Stimulated activated CD8-positive, alpha-beta memory T cell treated with anti-CD3 and anti-CD28 coated beads, Interleukin-15, amount 100 ng/mL, for 4 hours (primary cell): ENCODE results near the gene MRC2.

ENCODE experiments used
- DNase-seq, 2 donors: peaks; one replicate each; pipeline ENCODE4 v3.0.0-alpha.2; 2020; ENCODE audit warnings: low read depth in 2 of 2

The MRC2 gene

DNA sequence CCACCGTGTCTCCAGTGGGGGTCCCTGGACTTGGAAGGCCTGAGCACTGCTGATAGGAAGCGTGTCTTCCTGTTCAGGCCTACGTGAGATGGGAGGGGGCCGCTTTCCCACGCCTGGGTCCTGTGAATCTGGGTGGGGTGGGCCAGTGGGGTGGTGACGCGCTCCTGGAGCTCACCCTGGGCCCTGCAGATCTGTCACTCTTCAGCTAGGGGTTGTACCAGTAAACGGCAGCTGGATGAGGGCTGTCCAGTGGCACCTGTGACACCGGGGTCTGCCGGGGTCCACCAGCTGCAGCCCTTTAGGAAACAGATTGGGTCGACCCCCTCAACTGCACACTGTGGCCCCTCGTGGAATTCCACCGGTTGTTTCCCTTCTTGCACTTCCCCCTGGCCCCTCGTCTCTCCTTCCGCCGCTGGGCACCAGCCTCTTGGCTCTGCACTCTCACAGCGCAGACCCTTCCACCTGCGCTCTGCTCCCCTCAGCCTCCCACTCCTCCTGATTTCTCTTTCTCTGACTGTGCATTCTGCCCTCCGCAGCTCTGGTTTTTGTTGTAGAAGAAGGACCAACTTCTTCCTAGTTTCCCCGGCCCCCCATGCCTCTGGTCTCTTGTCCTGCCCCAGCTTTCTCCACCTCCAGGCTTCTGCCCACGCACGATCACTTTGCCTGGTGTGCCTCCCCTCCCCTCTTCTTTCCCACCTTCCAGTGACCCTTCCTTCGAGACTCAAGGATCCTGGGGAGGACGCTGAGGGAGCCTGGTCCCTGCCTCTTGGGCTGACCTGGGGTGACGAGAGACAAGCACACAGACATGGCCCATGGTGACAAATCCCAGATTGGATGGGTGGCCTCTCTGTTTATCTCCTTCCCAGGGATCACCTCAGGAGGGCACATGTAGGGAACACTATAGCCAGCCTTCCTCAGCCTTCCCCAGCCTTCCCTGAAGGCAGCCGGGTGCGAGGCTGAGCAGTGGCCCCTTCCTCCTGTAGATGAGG lies 4.8 kb downstream of the MRC2 start:
- DNase-seq, result no peak

DNA sequence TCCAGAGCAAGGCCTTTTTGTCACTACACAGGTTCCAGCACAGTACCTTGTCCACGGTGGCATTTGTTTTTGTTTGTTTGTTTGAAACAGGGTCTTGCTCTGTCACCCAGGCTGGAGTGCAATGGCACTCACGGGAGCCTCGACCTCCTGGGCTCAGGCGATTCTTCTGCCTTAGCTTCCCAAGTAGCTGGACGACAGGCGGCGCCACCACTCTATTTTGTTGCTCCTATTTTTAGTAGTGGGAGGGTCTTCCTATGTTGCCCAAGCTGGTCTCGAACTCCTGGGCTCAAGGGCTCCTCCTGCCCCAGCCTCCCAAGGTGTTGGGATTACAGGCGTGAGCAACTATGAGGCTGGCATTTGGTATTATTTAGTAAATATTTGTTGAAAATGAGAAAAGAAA lies 10.3 kb downstream of the MRC2 start:
- DNase-seq, result no peak

- DNase-seq, result no peak
These were observed 13.7 kb downstream of the MRC2 start for GRCh38 chr17:62641153-62641552.

DNA sequence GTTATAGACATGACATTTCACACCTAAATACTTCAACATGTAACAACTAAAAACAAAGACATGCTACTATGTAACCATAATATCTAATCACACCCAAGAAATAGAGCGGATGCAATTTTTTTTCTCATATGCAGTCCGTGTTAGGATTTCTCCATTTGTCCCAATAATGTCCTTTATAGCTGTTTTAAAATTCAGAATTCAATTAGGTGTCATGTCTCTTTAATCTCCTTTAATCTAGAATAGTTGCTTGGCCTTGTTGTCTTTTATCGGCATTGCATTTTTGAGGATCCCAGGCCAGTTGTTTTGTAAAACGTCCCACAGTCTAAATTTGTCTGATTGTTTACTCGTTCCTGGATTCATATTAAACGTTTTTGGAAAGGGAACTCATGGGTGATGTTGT lies 14.5 kb downstream of the MRC2 start:
- DNase-seq, result no peak

DNA sequence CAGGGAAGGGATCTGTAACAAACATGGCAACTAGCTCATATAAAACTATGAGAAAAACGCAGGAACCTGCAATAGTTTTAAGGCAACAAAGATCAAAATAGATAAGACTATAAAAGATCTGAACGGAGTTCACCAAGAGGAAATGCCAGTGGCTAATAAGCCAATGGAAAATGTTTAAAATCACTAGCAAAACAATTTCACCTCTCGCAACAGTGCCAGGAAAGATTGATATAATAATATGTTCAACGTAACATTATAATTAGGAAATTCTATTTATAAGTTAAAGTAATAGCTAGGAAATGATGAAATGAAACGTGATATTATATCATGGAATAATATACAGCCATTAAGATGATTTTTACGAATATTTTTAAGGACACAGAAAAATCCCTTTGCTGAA lies 16.0 kb downstream of the MRC2 start:
- DNase-seq, result no peak

DNA sequence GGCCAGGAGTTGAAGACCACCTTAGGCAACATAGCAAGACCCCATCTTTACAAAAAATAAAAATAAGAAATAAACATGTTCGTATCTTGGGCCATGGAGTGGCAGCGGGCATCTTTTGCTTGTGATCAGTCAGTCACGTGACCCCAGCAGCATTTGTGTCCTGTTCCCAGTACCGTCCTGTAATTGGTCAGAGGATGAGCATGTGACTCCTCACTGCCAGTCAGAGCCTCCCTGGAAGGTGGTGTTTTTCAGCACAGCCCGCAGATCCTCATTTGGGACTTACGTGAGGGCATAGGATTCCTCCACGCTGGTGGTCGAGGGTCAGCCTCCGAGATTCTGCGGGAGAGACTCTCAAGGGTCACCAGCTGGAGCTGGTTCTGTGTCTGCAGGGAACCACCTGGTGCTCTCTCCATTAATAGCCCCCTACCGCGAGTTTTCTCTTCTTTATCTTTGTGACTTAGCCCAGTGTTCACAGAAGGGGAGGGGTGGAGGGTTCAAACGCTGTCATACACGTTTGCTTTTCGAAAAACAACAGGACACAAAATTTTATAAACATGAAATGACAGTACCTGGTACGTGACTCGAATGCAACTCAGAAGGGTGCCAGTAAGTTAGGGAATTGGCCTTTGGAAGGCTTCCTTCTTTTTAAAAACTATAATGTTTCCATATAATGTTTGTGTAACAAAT lies 17.2 kb downstream of the MRC2 start:
- no peak for DNase-seq

DNA sequence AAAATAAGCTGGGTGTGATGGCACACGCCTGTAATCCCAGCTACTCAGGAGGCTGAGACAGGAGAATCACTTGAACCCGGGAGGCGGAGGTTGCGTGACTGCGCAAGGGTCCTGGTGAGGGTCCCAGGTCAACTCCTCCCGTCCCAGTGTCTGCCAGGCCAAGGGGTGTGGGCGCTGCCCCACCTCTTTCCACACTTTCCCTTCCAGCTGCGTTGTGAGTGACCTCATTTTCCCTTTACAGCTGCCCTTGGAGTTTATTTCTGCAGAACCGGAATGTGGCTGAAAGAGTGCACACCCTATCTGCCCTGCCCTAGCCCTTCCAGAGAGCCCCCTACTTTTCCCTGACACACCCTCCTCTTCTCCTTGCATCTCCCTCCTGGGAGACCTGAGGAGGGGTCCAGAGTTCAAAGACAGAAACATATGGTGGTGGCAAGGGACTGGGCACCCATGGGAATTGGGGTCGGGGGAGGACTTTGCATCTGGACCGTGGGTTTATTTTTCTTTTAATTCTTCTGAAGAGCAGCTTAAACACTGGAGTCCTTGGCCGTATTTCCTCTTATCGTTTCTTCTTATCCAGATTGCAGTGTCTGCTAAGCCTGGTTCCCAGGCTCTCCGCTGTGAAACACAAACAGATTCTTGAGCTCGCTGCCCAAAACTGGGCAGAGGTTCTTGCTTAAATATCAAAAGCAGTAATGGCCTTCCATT lies 20.9 kb downstream of the MRC2 start:
- DNase-seq, result no peak

- DNase-seq, result no peak
These were observed 21.5 kb downstream of the MRC2 start for GRCh38 chr17:62648956-62649294.

- no peak for DNase-seq
These were observed 22.1 kb downstream of the MRC2 start for GRCh38 chr17:62649570-62649969.

GRCh38 chr17:62650587-62650986 lies 23.1 kb downstream of the MRC2 start:
- DNase-seq, result no peak

DNA sequence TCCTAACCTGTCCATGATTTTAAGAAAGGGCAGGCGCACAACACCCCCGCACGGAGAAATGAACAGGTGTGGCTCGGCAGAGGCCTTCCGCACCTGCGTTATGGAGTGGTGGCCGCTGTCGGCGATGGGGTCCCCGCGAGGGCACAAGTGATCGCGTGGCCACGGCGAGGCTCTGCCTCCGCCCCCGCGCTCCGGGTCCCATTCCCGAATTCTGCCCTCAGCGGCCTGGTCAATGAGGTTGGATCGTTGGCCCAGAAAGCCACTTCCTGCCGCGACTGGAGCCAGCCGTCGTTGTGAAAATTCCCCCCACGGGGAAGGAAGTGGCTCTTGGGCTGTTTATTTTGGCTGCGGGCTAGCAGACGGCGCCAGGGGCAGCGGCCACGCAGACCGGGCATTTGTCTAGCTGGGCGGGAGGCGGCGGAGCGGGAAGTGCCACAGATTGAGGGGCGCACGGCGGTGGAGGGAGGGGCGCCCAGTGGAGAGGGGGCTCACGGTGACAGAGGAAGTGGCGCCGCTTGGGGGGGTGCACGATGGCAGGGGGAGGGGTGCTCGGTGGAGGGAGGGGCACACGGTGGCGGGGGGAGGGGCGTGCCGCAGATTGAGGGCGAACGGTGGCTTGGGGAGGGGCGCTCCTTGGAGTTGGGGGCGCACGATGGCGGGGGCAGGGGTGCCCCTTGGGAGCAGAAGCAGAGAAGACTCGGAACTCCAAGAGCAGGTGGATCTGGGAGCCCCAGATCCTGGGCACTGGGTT lies 25.0 kb downstream of the MRC2 start:
- no peak for DNase-seq

GRCh38 chr17:62653002-62653825 lies 25.7 kb downstream of the MRC2 start:
- DNase-seq, result peak; percentile 75 to 76

DNA sequence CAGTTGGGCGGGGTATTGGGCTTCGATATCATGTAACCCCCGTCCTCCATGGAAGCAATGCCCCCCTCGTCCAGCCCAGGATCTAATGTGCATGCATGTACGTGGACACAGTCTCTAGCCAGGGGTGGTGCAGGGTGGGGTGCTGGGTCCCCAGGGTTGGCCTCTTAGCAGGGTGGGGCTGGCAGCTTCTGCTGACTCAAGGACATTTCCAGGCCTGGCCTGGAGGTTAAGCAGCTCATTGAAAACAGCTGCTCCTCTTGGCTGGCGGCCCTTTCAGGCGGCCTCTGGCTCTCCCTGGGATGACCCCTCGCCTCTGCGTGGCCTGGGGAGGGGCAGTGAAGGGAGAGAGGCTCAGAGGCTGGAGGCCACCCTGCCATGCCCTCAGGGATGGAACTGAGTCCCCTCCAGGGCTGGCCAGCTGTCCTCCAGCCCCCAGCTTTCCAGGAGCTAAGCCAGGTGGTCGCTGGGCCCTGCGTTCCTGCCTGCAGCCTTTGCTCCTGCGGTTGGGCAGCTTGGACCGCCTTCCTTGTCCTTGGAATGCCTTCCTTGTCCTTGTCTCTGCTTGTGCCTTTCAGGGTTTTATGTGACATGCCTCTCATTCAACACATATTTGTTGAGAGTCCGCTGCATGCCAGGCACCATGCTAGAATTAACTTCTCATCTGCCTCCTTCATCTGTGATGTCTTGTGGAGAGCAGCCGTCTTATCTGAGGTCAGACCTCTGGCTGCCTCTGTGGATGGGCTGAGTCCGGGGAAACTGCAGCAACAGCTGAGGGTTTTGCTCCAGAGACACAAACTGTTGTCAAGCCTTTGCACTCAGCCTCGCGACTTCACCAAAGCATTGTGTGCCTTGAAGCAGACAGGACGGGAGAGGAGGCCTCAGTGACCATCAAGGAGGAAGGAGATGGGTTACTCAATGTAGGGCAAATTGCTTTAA lies 26.6 kb downstream of the MRC2 start:
- no peak for DNase-seq

DNA sequence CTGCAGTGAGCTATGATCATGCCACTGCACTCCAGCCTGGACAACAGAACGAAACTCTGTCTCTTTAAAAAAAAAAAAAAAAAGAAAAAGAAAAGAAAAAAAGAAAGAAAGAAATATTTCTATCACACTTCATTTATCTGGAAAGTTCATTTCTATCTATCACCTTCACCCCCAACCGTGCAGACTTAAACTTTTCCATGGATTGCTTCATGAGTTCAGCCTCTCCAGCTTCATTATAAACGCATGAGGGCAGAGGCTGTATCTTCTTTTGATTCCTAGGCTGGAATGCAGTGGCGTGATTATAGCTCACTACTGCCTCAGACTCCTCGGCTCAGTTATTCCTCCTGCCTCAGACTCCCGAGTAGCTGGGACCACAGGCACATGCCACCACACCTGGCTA lies 28.2 kb downstream of the MRC2 start:
- no peak for DNase-seq

DNA sequence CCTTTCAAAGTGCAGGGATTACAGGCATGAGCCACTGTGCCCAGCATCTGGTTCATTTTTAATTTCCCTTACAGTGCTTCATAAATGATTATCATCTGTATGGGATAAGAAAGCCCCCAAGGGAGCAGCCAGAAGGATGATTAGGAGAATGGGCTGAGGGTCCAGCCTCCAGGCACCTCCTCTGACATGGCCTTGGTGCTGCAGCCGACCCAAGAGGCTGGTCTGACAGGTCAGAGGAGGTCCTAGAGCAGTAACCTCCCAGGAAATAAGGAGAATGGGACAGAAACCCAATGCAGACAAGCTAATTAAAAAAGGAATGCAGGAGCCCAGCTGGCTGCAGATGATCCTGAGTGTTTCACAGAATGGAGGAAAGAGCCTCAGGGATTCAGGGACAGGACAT lies 29.0 kb downstream of the MRC2 start:
- no peak for DNase-seq

- no peak for DNase-seq
These were observed 29.7 kb downstream of the MRC2 start for GRCh38 chr17:62657145-62657665.

DNA sequence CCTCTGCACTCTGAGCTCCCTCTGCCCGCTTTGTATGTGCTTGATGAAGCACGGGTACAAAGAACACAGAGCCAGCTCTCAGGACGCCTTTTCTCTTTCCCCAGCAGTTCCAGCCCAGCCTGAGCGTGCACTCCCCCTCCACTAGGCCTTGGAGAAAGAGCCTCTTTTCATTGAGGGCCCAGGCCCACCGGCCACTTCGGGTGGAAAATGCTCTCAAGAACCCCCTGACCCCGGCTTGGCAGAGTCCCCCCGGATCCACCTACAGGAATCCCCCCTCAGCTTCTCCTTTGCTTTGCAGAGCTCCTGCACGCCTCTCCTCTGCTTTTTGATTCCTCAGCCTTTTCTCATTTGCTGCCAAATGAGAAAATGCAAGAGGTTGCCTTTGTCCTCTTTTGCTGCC lies 30.2 kb downstream of the MRC2 start:
- no peak for DNase-seq

- no peak for DNase-seq
These were observed 30.9 kb downstream of the MRC2 start for GRCh38 chr17:62658136-62658920.

GRCh38 chr17:62660629-62661118 lies 33.2 kb downstream of the MRC2 start:
- DNase-seq, result no peak
